ENCODE results near the gene EDEM2.

The EDEM2 gene

DNA sequence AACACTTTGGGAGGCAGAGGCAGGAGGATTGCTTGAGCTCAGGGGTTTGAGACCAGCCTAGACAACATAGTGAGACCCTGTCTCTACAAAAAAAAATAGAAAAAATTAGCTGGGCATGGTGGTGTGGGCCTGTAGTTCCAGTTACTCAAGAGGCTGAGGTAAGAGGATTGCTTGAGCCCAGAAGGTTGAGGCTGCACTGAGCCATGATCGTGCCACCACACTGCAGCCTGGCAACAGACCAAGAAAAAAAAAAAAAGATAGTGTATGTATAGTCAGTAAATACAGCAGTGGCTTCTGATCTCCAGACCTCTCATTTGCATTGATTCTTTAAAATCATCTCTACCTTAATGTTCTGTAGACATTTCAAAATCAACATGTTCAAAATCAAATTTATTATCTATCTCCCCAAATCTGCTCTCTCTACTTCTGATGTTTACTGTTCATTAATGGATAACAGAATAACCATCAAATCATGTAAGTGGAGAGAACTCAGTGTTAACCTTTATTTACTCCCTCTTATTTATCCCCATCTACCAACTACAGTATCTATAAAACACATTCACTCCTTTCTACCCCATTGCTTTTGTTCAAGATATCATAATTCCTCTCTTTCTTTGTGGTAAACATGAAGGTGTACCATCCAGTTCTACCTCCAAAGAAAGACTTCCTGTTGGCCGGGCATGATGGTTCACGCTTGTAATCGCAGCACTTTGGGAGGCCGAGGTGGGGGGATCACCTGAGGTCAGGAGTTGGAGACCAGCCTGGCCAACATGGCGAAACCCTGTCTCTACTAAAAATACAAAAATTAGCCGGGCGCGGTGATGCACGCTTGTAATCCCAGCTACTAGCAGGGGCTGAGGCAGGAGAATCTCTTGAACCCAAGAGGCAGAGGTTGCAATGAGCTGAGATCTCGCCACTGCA lies 32.4 kb upstream of the EDEM2 start:
- Histone ChIP-seq H3K9me3 (ENCODE audit: insufficient read depth, low read depth, low read length) (peaks cover 2% of the 10 kb centered on the region), H2AK5ac (ENCODE audit: low read length) (no peak overlapping the region), H2BK5ac (ENCODE audit: low read depth, low read length, poor library complexity) (no peak overlapping the region), H2BK120ac (ENCODE audit: insufficient read depth, low read length, poor library complexity) (no peak overlapping the region), H2AFZ (ENCODE audit: insufficient read depth, low read length, poor library complexity) (no peak overlapping the region), H3K4ac (ENCODE audit: low read depth, low read length) (no peak overlapping the region), H3K4me1 (ENCODE audit: control insufficient read depth in 1 of 2, insufficient read depth in 2 of 2, low read length in 2 of 2) (no peaks in the 10 kb centered on the region), H4K91ac (ENCODE audit: low read depth, low read length) (no peak overlapping the region), H3K18ac (ENCODE audit: low read length) (no peak overlapping the region), H3K79me2 (ENCODE audit: control insufficient read depth, insufficient read depth, low read length, poor library complexity) (no peaks in the 10 kb centered on the region), H3K9ac (ENCODE audit: low read length) (no peak overlapping the region), H3K79me1 (ENCODE audit: low read length) (no peaks in the 10 kb centered on the region), H4K8ac (ENCODE audit: low read depth, low read length) (no peak overlapping the region), H3K4me2 (ENCODE audit: low read length) (no peak overlapping the region), H3K27ac (ENCODE audit: low read depth, low read length) (no peak overlapping the region), H4K12ac (ENCODE audit: low read depth, low read length) (no peak overlapping the region), H3K36me3 (ENCODE audit: control insufficient read depth in 1 of 2, insufficient read depth in 2 of 2, low read length in 2 of 2) (peaks cover 0 to 2% of the 10 kb centered on the region in 2 experiments), H3K27me3 (ENCODE audit: insufficient read depth, low read length) (no peaks in the 10 kb centered on the region), H3K4me3 (ENCODE audit: low read depth, low read length) (no peak overlapping the region), H3K23ac (ENCODE audit: low read length) (no peak overlapping the region), H2BK12ac (ENCODE audit: low read length) (no peak overlapping the region), H3K14ac (ENCODE audit: low read length) (no peak overlapping the region)
- no CpG with 5 or more reads among the region's 11 CpGs for WGBS (ENCODE audit: extremely low coverage, insufficient coverage, insufficient read length)
- no peak for DNase-seq

DNA sequence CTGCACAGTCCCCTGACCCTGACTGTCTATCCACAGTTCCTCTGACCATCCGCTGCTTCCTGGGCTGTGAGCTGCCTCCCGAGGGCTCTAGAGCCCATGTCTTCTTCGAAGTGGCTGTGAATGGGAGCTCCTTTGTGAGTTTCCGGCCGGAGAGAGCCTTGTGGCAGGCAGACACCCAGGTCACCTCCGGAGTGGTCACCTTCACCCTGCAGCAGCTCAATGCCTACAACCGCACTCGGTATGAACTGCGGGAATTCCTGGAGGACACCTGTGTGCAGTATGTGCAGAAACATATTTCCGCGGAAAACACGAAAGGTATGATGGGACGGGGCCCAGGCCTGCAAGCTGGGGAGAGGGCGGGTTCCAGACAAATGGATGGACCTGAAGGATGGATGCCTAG lies 29.0 kb upstream of the EDEM2 start:
- WGBS (ENCODE audit: extremely low coverage, insufficient coverage, insufficient read length), result no CpG with 5 or more reads among the region's 14 CpGs

GRCh38 chr20:35174458-35175216 lies 27.5 kb upstream of the EDEM2 start:
- Histone ChIP-seq H2AFZ (ENCODE audit: insufficient read depth, low read length, poor library complexity) (no peak overlapping the region), H4K91ac (ENCODE audit: low read depth, low read length) (no peak overlapping the region), H3K14ac (ENCODE audit: low read length) (no peak overlapping the region), H3K4me2 (ENCODE audit: low read length) (no peak overlapping the region), H2BK5ac (ENCODE audit: low read depth, low read length, poor library complexity) (no peak overlapping the region), H3K79me1 (ENCODE audit: low read length) (no peaks in the 10 kb centered on the region), H3K4me3 (ENCODE audit: low read depth, low read length) (no peak overlapping the region), H3K9ac (ENCODE audit: low read length) (no peak overlapping the region), H4K8ac (ENCODE audit: low read depth, low read length) (no peak overlapping the region), H3K27ac (ENCODE audit: low read depth, low read length) (no peak overlapping the region), H3K18ac (ENCODE audit: low read length) (no peak overlapping the region), H2BK120ac (ENCODE audit: insufficient read depth, low read length, poor library complexity) (no peak overlapping the region), H2AK5ac (ENCODE audit: low read length) (no peak overlapping the region), H4K12ac (ENCODE audit: low read depth, low read length) (no peak overlapping the region), H3K36me3 (ENCODE audit: control insufficient read depth in 1 of 2, insufficient read depth in 2 of 2, low read length in 2 of 2) (peaks cover 0 to 2% of the 10 kb centered on the region in 2 experiments), H3K79me2 (ENCODE audit: control insufficient read depth, insufficient read depth, low read length, poor library complexity) (no peaks in the 10 kb centered on the region), H3K9me3 (ENCODE audit: insufficient read depth, low read depth, low read length) (peaks cover 2% of the 10 kb centered on the region), H3K4me1 (ENCODE audit: control insufficient read depth in 1 of 2, insufficient read depth in 2 of 2, low read length in 2 of 2) (peaks cover 4% of the 10 kb centered on the region in 2 experiments), H3K23ac (ENCODE audit: low read length) (no peak overlapping the region), H2BK12ac (ENCODE audit: low read length) (no peak overlapping the region), H3K4ac (ENCODE audit: low read depth, low read length) (no peak overlapping the region), H3K27me3 (ENCODE audit: insufficient read depth, low read length) (no peaks in the 10 kb centered on the region)
- DNase-seq, result peak; percentile 4 to 21
- WGBS (ENCODE audit: extremely low coverage, insufficient coverage, insufficient read length), result no CpG with 5 or more reads among the region's 49 CpGs

More for the DNA sequence above, 29.0 kb upstream of the EDEM2 start:
- Histone ChIP-seq H2BK12ac (ENCODE audit: low read length) (no peak overlapping the region), H3K4ac (ENCODE audit: low read depth, low read length) (no peak overlapping the region), H2AFZ (ENCODE audit: insufficient read depth, low read length, poor library complexity) (no peak overlapping the region), H3K4me2 (ENCODE audit: low read length) (no peak overlapping the region), H3K27me3 (ENCODE audit: insufficient read depth, low read length) (no peaks in the 10 kb centered on the region), H4K12ac (ENCODE audit: low read depth, low read length) (no peak overlapping the region), H3K36me3 (ENCODE audit: control insufficient read depth in 1 of 2, insufficient read depth in 2 of 2, low read length in 2 of 2) (peaks cover 0 to 2% of the 10 kb centered on the region in 2 experiments), H3K23ac (ENCODE audit: low read length) (no peak overlapping the region), H3K4me1 (ENCODE audit: control insufficient read depth in 1 of 2, insufficient read depth in 2 of 2, low read length in 2 of 2) (peaks cover 4% of the 10 kb centered on the region in 2 experiments), H3K79me2 (ENCODE audit: control insufficient read depth, insufficient read depth, low read length, poor library complexity) (no peaks in the 10 kb centered on the region), H3K18ac (ENCODE audit: low read length) (no peak overlapping the region), H2BK120ac (ENCODE audit: insufficient read depth, low read length, poor library complexity) (no peak overlapping the region), H3K9ac (ENCODE audit: low read length) (no peak overlapping the region), H3K27ac (ENCODE audit: low read depth, low read length) (no peak overlapping the region), H3K9me3 (ENCODE audit: insufficient read depth, low read depth, low read length) (peaks cover 2% of the 10 kb centered on the region), H3K4me3 (ENCODE audit: low read depth, low read length) (no peak overlapping the region), H2BK5ac (ENCODE audit: low read depth, low read length, poor library complexity) (no peak overlapping the region), H4K91ac (ENCODE audit: low read depth, low read length) (no peak overlapping the region), H2AK5ac (ENCODE audit: low read length) (peak overlapping the region; percentile 43), H3K79me1 (ENCODE audit: low read length) (no peaks in the 10 kb centered on the region), H3K14ac (ENCODE audit: low read length) (no peak overlapping the region), H4K8ac (ENCODE audit: low read depth, low read length) (no peak overlapping the region)
- DNase-seq, result no peak

GRCh38 chr20:35173576-35174192 lies 26.5 kb upstream of the EDEM2 start:
- H2BK5ac ChIP-seq (ENCODE audit: low read depth, low read length, poor library complexity), result no peak overlapping the region
- no peak overlapping the region for H2BK120ac ChIP-seq (ENCODE audit: insufficient read depth, low read length, poor library complexity)
- no peak overlapping the region for H3K18ac ChIP-seq (ENCODE audit: low read length)
- DNase-seq, result no peak
- H3K23ac ChIP-seq (ENCODE audit: low read length), result no peak overlapping the region
- H3K79me1 ChIP-seq (ENCODE audit: low read length), result no peaks in the 10 kb centered on the region
- H3K27me3 ChIP-seq (ENCODE audit: insufficient read depth, low read length), result no peaks in the 10 kb centered on the region
- no peak overlapping the region for H3K4me2 ChIP-seq (ENCODE audit: low read length)
- H2AFZ ChIP-seq (ENCODE audit: insufficient read depth, low read length, poor library complexity), result no peak overlapping the region
- no peak overlapping the region for H3K14ac ChIP-seq (ENCODE audit: low read length)
- H3K4me3 ChIP-seq (ENCODE audit: low read depth, low read length), result no peak overlapping the region
- H2AK5ac ChIP-seq (ENCODE audit: low read length), result no peak overlapping the region
- peaks cover 4% of the 10 kb centered on the region in 2 experiments for H3K4me1 ChIP-seq (ENCODE audit: control insufficient read depth in 1 of 2, insufficient read depth in 2 of 2, low read length in 2 of 2)
- H2BK12ac ChIP-seq (ENCODE audit: low read length), result no peak overlapping the region
- H3K9ac ChIP-seq (ENCODE audit: low read length), result no peak overlapping the region
- WGBS (ENCODE audit: extremely low coverage, insufficient coverage, insufficient read length), result no CpG with 5 or more reads among the region's 12 CpGs
- H4K8ac ChIP-seq (ENCODE audit: low read depth, low read length), result no peak overlapping the region
- no peak overlapping the region for H3K4ac ChIP-seq (ENCODE audit: low read depth, low read length)
- no peak overlapping the region for H3K27ac ChIP-seq (ENCODE audit: low read depth, low read length)
- H4K91ac ChIP-seq (ENCODE audit: low read depth, low read length), result no peak overlapping the region
- H3K9me3 ChIP-seq (ENCODE audit: insufficient read depth, low read depth, low read length), result peaks cover 2% of the 10 kb centered on the region
- H3K36me3 ChIP-seq (ENCODE audit: control insufficient read depth in 1 of 2, insufficient read depth in 2 of 2, low read length in 2 of 2), result peaks cover 0 to 2% of the 10 kb centered on the region in 2 experiments
- no peaks in the 10 kb centered on the region for H3K79me2 ChIP-seq (ENCODE audit: control insufficient read depth, insufficient read depth, low read length, poor library complexity)
- no peak overlapping the region for H4K12ac ChIP-seq (ENCODE audit: low read depth, low read length)

Measured in trophoblast cell (in vitro differentiated cells and primary cell).